ENCODE data around the gene ZFP36.

ZFP36 gene

DNA sequence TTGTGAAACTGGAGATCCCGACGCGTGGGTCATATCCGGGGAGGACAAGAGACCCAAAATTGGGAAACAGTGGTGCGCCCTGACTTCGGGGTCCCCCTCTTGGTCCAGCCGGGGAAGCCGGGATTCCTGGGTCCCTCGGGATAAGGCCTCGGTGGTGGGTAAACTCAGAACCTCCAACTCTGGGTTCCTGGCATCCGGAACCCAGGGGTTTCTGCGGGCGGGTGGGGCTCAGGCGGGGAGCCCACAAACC, 688 bp downstream of the ZFP36 start:
- DNase-seq, result no peak

DNA sequence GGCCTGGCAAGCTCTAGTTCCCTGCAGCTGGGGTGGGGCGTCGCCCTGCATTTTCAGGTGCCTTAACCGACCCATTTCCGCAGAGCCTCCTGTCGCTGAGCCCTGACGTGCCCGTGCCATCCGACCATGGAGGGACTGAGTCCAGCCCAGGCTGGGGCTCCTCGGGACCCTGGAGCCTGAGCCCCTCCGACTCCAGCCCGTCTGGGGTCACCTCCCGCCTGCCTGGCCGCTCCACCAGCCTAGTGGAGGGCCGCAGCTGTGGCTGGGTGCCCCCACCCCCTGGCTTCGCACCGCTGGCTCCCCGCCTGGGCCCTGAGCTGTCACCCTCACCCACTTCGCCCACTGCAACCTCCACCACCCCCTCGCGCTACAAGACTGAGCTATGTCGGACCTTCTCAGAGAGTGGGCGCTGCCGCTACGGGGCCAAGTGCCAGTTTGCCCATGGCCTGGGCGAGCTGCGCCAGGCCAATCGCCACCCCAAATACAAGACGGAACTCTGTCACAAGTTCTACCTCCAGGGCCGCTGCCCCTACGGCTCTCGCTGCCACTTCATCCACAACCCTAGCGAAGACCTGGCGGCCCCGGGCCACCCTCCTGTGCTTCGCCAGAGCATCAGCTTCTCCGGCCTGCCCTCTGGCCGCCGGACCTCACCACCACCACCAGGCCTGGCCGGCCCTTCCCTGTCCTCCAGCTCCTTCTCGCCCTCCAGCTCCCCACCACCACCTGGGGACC, 1.2 kb downstream of the ZFP36 start:
- no peak for DNase-seq

DNA sequence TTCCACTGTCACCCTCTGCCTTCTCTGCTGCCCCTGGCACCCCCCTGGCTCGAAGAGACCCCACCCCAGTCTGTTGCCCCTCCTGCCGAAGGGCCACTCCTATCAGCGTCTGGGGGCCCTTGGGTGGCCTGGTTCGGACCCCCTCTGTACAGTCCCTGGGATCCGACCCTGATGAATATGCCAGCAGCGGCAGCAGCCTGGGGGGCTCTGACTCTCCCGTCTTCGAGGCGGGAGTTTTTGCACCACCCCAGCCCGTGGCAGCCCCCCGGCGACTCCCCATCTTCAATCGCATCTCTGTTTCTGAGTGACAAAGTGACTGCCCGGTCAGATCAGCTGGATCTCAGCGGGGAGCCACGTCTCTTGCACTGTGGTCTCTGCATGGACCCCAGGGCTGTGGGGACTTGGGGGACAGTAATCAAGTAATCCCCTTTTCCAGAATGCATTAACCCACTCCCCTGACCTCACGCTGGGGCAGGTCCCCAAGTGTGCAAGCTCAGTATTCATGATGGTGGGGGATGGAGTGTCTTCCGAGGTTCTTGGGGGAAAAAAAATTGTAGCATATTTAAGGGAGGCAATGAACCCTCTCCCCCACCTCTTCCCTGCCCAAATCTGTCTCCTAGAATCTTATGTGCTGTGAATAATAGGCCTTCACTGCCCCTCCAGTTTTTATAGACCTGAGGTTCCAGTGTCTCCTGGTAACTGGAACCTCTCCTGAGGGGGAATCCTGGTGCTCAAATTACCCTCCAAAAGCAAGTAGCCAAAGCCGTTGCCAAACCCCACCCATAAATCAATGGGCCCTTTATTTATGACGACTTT, 2.0 kb downstream of the ZFP36 start:
- peak; percentile 55 for DNase-seq

DNA sequence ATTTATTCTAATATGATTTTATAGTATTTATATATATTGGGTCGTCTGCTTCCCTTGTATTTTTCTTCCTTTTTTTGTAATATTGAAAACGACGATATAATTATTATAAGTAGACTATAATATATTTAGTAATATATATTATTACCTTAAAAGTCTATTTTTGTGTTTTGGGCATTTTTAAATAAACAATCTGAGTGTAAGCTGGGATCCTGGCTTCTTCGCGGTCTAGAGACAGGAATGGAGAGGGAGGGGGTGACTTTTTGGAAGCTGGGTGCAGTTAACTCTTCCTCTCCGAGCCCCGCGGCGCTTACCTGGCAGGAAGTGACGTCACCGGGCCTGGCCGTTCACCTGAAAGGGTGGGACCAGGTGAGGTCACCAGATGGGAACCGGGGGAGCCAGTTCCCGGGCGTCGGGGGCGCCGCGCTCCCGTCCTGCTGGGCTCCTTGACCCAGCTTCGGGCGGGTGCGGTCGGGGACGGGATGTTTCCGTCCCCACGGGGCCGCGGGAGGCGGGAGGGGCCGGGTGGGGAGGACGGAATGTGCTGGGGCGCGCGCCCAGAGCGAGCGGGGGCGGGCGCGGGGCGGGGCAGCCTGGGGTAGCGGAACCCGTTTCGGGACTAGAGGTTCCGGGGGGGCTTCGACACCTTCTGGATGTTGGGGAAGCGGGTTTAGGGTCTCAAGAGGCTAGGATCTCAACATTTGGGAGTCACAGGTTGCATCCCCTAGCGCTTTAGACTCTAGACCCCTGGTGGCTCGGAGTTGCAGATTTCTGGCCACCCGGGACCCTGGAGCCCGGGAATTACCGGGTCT, 2.8 kb downstream of the ZFP36 start:
- peak; percentile 93 for DNase-seq

DNA sequence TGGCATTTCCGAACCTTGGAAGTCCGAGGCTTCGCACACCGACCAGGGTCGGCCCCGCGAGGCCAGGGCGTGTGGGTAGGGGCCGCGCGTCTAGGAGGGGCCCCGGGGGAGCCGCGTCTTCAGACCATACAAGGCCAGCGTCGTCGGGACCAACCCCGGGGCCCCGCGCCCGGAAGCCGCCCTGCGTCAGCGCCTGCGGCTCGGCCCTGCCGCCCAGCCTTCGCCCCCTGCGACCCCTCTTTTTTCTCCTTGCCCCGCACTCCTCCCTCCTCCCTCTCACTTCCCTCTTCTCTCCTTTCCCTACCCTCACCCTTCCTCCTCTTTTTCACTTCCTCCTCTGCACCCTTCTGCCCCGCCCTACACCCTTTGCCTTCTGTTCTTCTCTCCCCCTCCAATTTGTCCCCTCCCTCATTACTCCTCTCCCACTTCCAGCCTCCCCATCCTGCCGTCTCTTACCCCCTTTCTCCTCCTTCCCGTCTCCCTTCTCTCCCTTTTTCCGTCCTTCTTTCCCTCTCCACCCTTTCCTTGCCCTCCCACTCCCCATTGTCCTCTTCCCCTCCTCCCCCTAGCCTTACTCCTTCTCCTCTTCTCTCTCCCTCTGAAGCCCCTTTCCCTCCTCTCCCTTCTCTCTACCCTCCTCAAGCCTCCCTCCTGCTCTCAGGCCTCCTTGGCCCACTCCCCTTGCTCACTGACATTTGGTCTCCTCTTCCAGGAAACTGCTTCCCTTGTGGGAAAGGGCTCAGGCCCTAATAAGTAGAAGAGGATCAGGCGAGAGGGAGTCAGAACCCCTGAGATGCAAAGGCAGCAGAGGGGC, 3.6 kb downstream of the ZFP36 start:
- DNase-seq, result no peak

DNA sequence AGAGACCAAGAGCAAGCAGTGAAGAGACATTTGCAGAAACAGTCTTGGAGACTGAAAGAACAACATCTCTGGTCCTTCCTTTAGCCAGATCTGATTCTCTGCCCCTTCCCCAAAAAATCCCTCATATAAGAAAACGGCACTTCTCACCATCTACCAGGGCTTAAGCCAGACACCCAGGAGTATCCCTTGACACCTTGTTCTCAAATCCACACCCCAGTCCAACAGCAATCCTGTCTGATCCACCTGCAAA, 4.1 kb downstream of the ZFP36 start:
- no peak for DNase-seq

DNA sequence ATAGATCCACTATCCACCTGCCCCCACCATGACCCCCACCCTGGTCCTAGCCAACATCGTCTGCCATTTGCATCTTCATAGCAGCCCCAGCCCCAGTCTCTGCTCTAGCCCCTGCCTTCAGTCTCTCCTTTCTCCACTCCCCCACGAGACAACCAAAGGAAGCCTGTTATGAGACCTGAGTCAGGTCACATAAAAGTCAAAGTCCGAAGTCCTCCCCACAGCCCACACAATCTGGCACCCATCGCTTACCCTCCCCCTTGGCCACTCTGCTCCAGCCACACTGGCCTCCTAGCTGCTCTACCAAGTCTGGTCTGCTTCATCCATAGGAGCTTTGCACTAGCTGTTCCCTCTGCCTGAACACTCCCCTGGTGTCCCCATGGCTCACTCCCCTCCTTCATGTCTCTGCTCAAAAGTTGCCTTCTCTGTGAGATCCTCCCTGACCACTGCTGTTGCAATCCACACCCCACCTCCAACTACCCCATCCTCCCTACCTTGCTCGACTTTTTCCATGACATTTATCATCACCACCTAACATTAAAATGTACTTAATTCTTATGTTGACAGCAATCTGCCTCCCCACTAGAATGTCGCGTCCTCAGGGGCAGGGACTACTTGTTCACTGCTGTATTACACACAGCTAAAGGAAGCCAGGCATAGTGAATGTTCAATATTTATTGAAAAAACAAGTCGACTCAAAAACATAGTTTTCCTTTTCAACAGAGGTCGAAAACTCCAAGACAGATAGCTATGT, 4.6 kb downstream of the ZFP36 start:
- no peak for DNase-seq

DNA sequence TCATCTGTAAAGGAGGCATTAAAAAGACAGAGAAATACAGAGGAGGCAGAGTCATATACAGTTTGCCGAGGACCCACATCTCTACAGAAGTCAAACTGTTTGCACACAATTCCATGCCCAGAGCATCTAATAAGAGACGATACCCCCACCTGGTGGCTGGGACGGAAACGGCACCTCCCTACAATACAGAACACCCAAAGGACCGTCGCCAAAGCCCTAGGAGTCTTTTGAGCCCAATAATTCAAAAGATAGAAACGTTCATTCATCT, 5.1 kb downstream of the ZFP36 start:
- peak; percentile 93 for DNase-seq

DNA sequence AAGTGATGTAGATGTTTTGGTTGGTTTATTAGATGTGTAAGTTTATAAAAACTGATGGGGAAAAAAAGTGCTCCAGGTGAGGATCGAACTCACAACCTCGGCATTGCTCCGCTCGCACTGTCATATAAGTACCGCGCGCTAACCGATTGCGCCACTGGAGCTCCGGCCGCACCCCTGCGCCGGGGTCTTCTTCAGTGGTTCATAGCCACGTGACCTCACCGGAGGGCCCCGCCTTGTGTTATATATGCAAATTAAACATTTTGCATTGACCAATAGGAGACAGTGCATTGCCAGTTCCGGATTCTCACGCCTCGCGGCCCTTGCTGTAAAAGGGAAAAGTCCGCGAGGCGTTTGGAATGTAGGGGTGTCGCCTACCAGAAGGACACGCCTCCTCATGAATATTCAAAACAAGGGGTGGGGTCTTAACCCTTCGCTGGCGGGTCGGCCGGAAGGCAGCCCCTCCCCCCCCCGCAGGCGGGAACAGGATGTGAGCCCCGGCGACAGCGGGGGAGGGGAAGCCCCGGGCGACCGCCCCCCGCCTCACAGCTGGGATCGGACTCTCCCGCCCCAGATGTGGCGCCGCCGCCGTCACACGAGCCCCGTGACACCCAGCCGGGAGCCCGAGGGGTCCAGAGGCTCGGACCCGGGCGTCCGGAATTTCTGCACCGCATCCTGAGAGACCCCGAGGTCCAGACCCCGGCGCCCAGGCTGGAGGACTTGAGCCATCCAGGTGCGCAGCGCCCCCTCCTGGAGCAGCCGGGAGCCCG, 5.6 kb downstream of the ZFP36 start, which contains the start of gene PLEKHG2:
Gene PLEKHG2, plus strand, starts transcription at position 570 of the 767 bp plus-strand sequence. CDS start 1,418 bp downstream, outside the sequence.
- peak; percentile 97 for DNase-seq

DNA sequence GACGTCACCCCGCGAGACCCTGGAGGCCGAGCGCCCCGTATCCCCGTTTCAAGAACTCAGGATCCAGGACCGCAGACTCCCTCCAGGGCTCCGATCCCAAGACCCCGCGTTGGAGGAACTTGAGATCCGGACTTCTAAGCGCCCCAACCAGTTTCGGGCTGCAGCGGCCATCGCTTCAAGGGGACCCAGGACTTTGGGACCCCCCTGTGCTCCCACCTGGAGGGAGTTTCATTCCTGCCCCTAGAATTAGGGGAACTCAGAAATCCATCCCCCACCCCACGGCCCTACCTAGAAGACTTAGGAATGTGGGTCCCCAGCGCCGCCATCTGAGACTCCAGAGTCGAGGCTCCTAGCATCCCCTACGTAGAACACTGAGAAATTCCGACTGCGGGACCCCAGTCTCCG, 6.2 kb downstream of the ZFP36 start:
- no peak for DNase-seq

DNA sequence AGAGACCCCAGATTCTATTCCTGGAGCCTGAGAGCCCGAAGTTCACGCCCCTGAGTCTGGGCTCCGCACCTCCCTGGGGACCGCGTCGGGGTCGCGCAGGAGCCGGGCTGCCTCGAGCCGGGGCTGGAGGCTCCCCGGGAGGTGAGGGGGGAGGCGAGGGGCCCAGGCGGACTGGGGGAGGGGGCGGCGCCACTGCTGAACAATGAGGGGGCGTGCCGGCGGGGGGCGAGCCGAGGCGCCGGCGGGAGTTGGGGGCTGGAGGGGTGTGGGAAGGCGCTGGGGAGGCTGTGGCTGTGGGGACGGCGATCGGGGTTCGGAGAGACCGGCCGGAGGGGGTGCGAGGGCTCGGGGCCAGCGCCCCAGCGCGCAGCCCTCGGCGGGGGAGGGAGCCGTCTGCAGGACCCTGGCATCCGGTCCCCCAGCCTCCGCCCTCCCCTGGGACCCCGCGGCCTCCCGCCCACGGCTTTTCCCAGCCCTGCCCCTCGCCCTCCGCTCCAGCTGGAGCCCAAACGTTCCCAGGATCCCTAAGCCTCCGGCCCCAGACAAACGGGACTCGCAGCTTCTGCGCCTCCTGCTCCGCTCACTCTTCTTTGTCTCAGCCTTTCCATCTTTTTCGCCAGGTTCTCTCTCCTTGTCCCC, 6.7 kb downstream of the ZFP36 start:
- no peak for DNase-seq

DNA sequence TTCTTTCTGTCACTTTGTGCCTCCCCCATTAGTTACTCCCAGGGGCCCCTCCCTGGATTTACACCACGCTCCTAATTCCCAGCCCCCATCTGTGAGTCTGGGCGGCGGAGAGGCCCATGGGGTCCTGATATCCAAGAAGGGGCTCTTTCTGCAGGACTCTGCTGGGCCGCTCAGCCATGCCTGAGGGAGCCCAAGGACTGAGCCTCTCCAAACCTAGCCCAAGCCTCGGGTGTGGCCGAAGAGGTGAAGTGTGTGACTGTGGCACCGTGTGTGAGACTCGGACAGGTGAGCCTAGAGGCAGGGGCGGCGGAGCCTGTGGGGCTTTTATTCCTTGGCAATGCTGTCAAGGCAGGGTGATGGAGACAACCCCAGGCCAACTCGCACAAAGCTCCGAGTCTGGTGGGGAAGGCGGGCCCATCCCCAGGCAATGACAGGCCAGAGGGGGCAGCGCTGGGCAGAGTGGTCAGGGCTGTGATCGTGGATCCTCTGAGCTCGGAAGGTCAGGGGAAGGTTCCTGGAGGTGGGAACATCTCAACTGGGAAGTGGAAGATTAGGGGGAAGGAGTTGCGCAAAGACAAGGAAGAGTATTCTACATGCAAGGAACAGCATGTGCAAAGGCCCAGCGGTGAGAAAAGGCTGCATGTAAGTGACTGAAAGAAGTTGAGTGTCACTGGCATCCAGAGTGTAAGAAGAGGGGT, 7.4 kb downstream of the ZFP36 start:
- no peak for DNase-seq

DNA sequence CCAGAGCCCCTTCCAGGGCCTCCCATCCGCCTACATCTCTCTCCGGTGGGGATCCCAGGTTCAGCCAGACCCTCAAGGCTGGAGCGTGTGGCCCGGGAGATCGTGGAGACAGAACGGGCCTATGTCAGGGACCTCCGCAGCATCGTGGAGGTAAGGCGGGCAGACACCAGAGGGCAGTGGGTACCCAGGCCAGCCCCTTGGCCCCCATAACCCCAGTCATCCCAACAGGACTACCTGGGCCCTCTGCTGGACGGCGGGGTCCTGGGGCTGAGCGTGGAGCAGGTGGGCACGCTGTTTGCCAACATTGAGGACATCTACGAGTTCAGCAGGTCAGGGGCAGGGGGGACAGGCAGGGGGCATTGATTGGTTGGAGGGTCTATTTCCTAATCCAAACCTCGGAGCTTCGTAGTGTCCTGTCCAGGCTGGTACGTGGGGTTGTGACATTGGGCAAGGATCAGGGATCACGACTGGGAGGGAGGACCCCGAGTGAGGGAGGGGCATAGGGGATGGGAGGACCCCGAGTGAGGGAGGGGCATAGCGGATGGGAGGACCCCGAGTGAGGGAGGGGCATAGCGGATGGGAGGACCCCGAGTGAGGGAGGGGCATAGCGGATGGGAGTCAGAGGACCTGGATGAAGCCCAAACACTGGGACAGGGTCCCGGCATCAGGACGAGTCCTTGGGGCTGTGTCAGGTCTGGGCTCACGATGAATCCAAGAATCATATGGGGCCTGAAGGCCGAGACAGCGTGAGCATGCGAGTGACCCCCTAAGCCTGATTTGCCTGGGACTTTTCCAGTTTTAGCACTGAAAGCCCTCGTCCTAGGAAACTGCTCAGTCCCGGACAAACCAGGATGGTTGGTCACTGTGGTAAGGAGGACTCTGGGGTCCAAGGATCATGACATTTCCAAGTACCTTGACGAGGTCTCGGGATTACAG, 8.7 kb downstream of the ZFP36 start:
- DNase-seq, result no peak

DNA sequence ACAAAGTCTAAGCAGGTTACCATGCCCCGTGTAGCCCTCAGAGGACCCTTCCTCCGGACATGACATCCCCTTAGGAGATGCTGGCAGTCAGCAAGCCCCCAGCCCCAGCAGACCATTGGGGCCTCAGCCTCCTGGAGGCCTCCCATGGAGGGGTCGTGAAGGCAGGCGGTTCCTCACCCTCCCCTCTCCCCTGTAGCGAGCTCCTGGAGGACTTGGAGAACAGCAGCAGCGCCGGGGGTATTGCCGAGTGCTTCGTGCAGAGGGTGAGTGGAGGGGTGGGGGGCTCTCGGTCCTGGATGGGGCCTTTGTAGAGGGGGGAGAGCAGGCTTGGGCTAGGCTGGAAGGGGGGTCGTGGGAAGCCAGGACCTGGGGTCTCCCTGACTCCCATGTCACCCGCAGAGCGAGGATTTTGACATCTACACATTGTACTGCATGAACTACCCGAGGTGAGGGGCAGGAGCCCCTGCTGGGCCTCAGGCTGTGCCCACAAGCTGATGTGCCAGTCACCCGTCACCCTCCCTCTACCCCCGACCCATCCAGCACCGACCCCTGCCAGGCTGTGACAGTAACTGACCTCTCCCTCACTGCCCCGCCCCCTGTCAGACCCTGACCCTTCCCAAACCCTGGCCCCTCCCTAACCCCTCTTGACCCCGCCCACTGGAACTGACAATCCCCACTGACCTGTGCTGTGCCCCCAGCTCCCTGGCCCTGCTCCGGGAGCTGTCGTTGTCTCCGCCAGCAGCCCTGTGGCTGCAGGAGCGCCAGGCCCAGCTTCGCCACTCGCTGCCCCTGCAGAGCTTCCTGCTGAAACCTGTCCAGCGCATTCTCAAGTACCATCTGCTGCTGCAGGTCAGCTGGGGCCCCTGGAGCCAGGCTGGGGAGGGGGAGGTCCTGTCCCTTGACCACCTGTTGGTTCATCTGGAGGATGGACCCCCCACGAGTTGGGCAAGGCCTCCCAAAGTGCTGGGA, 9.8 kb downstream of the ZFP36 start:
- no peak for DNase-seq

DNA sequence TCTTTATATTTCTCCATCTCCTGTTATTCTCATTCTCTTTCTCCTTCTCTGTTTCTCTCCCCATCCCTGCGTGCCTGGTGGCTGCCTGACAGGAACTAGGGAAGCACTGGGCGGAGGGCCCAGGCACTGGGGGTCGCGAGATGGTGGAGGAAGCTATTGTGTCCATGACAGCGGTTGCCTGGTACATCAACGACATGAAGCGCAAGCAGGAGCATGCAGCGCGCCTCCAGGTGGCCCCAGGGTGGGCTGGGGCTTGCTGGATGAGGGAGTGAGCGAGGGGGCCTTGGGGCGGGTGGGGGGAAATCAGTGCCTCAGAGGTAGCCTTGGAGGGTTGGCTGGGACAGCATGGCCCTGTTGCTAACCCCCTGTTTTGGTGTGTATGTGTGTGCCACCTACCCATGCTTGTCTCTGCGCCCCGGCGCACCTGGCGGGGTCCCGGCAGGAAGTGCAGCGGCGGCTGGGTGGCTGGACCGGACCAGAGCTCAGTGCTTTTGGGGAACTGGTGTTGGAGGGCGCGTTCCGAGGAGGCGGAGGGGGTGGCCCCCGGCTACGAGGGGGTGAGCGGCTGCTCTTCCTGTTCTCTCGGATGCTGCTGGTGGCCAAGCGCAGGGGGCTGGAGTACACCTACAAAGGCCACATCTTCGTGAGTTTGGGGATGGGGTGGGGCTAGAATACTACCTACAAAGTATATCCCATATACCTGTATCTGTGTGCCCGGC, 11.0 kb downstream of the ZFP36 start:
- DNase-seq, result no peak

DNA sequence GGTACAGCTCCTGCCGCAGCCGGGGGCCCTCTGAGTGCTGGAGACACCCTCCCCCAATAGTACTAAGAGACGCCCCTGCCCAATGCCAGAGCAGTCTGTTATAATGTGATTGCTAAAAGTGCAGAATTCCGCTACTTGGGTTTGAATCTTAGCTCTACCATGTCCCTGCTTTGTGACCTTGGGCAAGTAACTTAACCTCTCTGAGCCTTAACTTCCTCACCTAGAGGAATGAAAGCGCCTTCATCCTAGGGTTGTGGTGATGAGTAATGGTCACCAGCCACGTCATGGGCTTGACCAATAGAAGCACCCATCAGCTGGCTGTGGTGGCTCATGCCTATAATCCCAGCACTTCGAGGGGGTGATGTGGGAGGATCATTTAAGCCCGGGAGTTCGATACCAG, 12.4 kb downstream of the ZFP36 start:
- DNase-seq, result no peak

DNA sequence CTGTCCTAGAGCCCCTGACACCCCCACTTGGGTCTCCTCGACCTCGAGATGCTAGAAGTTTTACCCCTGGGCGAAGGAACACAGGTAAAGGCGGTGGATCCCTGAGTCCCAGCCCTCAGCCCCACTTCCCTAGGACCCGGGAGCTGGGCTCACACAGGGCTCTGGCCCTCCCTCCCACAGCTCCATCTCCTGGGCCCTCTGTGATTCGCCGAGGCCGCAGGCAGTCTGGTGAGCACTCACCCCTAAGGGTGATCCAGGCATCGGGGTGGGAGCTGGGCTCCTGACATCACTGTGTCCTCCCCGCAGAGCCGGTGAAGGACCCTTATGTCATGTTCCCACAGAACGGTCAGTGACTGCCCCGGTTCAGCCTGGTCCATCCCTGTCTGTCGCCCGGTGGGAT, 14.1 kb downstream of the ZFP36 start:
- no peak for DNase-seq

DNA sequence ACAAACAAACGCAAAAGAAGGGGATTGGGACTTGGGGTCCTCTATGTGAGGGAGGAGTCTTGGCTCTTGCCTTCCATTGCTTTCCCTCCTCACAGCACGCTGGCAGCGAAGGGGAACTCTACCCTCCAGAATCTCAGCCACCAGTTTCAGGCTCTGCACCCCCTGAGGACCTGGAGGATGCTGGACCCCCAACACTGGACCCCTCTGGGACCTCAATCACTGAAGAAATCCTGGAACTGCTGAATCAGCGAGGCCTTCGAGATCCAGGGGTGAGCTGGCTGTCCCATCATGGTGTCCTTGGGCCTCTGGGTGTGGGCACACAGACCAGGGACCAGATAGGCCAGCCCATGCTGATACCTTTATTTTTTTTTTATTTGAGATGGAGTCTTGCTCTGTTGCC, 15.4 kb downstream of the ZFP36 start:
- DNase-seq, result no peak

All from NCI-H510A treated with DMSO at 0.1 percent for 48 hours (cell line).